ENCODE measurements around the gene WHRN.

DNA sequence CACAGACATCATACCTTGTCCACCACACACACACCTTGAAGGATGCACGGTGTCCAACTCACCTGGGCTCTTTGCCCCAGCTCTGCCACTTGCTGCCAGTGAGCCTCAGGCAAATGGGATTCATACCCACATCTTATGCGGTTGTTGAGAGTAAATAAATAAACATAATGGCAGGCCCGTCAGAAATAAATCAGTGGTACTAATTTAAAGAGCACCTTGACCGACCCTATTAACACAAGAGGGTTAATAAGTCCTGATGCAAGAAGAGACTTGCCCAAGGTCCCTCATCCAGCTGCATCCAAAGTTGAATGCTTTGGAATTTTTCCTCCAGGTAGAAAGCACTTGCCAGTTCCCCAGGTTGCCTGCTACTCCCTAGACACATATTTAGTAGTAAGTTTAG lies 105.9 kb downstream of the WHRN start:
- TF ChIP-seq EZH2 (IDR thresholded peaks at IDR 0.05) (no peak), POLR2AphosphoS5 (IDR thresholded peaks at IDR 0.05; ENCODE audit: borderline replicate concordance, low read depth, low read length) (no peak), FOXP2 (optimal IDR thresholded peaks at IDR 0.05; ENCODE audit: control extremely low read depth, extremely low read length, insufficient read depth) (no peak)

Data from SK-N-MC (cell line).